Measurements from ENCODE around the gene FCN2. TPM values are rescaled to one million over a fixed set of nuclear protein-coding genes. Genes with fewer than 3 reads are reported as not detected.
A peak's percentile ranks its signal among the peaks of the same experiment; 100 is the strongest.

Gene FCN2
- total RNA-seq, 1 donor from 2014 or later = not detected

- H3K27ac ChIP-seq = no peak overlapping the region
- DNase-seq (ENCODE audit: low spot score in 2 of 2) = no peak
- intact Hi-C loops (cut with DNase I) = no loop called here
- H3K9me3 ChIP-seq = no peaks in the 10 kb centered on the region
- H3K36me3 ChIP-seq = peaks cover 13% of the 10 kb centered on the region in 2 donors
- no peak overlapping the region for H3K4me3 ChIP-seq
- H3K4me1 ChIP-seq = no peaks in the 10 kb centered on the region
- no peaks in the 10 kb centered on the region for H3K27me3 ChIP-seq
- TF ChIP-seq CTCF (IDR thresholded peaks at IDR 0.05) = no peak
Observed at GRCh38 chr9:134847752-134848432, 32.7 kb upstream of the FCN2 start.

DNA sequence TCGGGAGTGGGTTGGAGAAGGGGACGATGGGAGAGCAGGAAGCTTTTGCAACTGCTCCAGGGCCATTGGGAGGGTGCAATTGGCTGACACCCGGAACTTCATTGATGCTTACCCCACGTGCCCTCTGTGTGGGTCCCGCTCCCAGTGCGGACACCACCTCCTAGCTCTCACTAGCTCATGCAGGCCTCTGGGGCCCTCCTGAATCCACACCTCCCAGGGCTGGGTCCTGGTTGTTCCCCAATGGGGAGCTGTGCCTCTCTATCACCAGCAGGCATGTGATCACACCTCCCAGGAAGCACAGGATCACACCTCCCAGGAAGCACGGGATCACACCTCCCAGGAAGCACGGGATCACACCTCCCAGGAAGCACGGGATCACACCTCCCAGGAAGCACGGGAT is 32.1 kb upstream of the FCN2 start:
- DNase-seq (ENCODE audit: low spot score in 2 of 2) = no peak
- no peaks in the 10 kb centered on the region for H3K9me3 ChIP-seq
- H3K27me3 ChIP-seq = no peaks in the 10 kb centered on the region
- TF ChIP-seq CTCF (IDR thresholded peaks at IDR 0.05) = no peak
- H3K4me1 ChIP-seq = no peaks in the 10 kb centered on the region
- no peak overlapping the region for H3K4me3 ChIP-seq
- intact Hi-C loops (cut with DNase I) = no loop called here
- peaks cover 8 to 12% of the 10 kb centered on the region in 2 donors for H3K36me3 ChIP-seq
- H3K27ac ChIP-seq = no peak overlapping the region

DNA sequence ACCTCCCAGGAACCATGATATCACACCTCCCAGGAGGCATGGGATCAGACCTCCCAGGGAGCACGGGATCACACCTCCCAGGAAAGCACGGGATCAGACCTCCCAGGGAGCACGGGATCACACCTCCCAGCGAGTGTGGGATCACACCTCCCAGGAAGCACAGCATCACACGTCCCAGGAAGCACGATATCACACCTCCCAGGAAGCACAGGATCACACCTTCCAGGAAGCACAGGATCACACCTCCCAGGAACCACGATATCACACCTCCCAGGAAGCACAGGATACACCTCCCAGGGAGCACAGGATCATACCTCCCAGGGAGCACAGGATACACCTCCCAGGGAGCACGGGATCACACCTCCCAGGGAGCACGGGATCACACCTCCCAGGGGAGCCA is 30.0 kb upstream of the FCN2 start:
- no peak for DNase-seq (ENCODE audit: low spot score in 2 of 2)
- intact Hi-C loops (cut with DNase I) = no loop called here
- TF ChIP-seq CTCF (IDR thresholded peaks at IDR 0.05) = no peak
- Histone ChIP-seq H3K27ac (no peak overlapping the region), H3K27me3 (no peaks in the 10 kb centered on the region), H3K36me3 (no peaks in the 10 kb centered on the region), H3K4me1 (no peaks in the 10 kb centered on the region), H3K4me3 (no peak overlapping the region), H3K9me3 (no peaks in the 10 kb centered on the region)

DNA sequence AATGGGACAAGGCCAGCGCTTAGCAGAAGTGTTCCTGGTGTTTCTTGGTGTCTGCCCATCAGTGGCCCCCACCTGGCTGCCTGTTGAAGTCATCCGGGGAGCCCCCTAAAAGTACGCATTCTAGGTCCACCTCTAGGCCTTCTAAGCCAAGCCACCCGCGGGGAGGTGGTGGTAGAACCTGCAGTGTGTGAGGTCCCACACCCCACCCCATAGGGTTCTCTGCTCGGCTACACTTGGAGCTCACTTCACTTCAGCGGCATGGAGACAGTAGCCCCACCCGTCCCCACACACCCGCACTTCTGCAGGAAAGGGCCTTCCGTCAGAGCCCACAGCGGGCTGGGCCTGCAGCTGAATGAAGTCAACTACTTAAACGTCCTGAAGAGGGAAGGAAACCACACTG is 29.6 kb upstream of the FCN2 start:
- intact Hi-C loops (cut with DNase I) = no loop called here
- H3K27me3 ChIP-seq = no peaks in the 10 kb centered on the region
- H3K4me3 ChIP-seq = no peak overlapping the region
- H3K36me3 ChIP-seq = no peaks in the 10 kb centered on the region
- no peak overlapping the region for H3K27ac ChIP-seq
- H3K4me1 ChIP-seq = no peaks in the 10 kb centered on the region
- no peaks in the 10 kb centered on the region for H3K9me3 ChIP-seq
- no peak for TF ChIP-seq CTCF (IDR thresholded peaks at IDR 0.05)
- DNase-seq (ENCODE audit: low spot score in 2 of 2) = no peak

DNA sequence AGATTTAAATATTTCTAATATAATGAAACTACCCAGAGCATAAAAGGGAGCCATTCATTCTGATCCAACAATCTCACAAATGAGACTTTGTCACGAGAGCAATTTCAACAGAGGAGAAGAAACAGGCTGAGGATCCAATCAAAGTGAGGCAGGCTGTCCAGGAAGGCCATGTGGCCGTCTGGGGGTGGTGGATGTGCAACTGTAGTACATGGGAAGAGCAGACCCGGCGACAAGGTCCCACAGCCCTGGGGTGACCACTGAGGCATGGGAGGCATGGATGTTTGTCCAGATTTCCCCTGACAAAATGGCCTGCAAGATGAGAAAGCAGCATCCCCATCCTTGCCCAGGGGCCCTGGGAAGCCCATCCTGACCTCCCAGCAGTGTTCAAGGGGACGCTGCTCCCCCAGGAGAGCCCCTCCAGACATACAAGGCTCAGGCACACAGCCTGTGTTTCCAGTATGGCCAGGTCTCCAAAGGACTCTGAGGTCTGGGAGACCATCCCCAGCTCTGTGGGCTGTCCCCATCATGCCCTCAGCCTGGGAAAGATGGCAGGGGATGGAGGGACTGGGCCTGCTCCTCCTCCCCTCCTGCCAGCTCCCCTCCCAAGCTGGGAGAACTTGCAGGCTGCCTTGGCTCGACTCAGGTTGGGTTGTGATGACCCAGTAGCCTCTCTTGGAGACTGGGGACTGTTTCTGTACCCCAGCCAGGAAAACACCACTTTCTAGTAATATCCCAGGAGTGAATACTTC is 27.5 kb upstream of the FCN2 start:
- DNase-seq (ENCODE audit: low spot score in 2 of 2) = peak in 1 of 2 donors; percentile 31

More for the DNA sequence above, 27.5 kb upstream of the FCN2 start:
- intact Hi-C loops (cut with DNase I) = no loop called here
- no peak for TF ChIP-seq CTCF (IDR thresholded peaks at IDR 0.05)
- Histone ChIP-seq H3K27ac (no peak overlapping the region), H3K36me3 (no peaks in the 10 kb centered on the region), H3K4me3 (no peak overlapping the region), H3K4me1 (no peaks in the 10 kb centered on the region), H3K27me3 (no peaks in the 10 kb centered on the region), H3K9me3 (no peaks in the 10 kb centered on the region)
